ENCODE data around the gene CTSD.

GRCh38 chr11:1812274-1812673 lies 48.5 kb upstream of the CTSD start:
- TF ChIP-seq FOXA1 (IDR thresholded peaks at IDR 0.05) (no peak), FOXK2 (IDR thresholded peaks at IDR 0.05) (no peak), BHLHE40 (IDR thresholded peaks at IDR 0.05; ENCODE audit: borderline replicate concordance) (no peak), SP1 (IDR thresholded peaks at IDR 0.05) (no peak), ELF4 (IDR thresholded peaks at IDR 0.05) (no peak), PKNOX1 (IDR thresholded peaks at IDR 0.05) (no peak), FOXM1 (IDR thresholded peaks at IDR 0.05; ENCODE audit: borderline replicate concordance) (no peak), ARNT (IDR thresholded peaks at IDR 0.05) (no peak), HDGF (IDR thresholded peaks at IDR 0.05; ENCODE audit: borderline replicate concordance) (no peak), L3MBTL2 (conservative IDR thresholded peaks at IDR 0.05) (no peak)

Data from HEK293T (cell line).